Chondrocyte (in vitro differentiated cells): Measurements from ENCODE around the gene MMP25. TPM values are rescaled to one million over a fixed set of nuclear protein-coding genes. Genes with fewer than 3 reads are reported as not detected.
A peak's percentile ranks its signal among the peaks of the same experiment; 100 is the strongest.

Source experiments
- DNase-seq: peaks from one replicate; pipeline ENCODE4 v3.0.0; 2021; ENCODE audit warnings: mixed read lengths, low spot score
- H3K27ac Mint-ChIP-seq: one replicate; pipeline ENCODE4 v1.8.0; 2021; ENCODE audit warnings: mild to moderate bottlenecking, moderate library complexity, mixed read lengths; ENCODE audit not compliant: unreplicated experiment
- H3K27me3 Mint-ChIP-seq: 2 replicates; pipeline ENCODE4 v1.8.0; 2021; ENCODE audit warnings: low read depth, mixed read lengths
- H3K36me3 Mint-ChIP-seq: 2 replicates; pipeline ENCODE4 v1.8.0; 2021; ENCODE audit warnings: low read depth, mixed read lengths
- H3K4me1 Mint-ChIP-seq: 2 replicates; pipeline ENCODE4 v1.8.0; 2021; ENCODE audit warnings: low read depth, mild to moderate bottlenecking, mixed read lengths
- H3K4me3 Mint-ChIP-seq: one replicate; pipeline ENCODE4 v1.8.0; 2021; ENCODE audit warnings: mild to moderate bottlenecking, moderate library complexity, mixed read lengths; ENCODE audit not compliant: unreplicated experiment
- H3K9me3 Mint-ChIP-seq: 2 replicates; pipeline ENCODE4 v1.8.0; 2021; ENCODE audit warnings: low read depth, mixed read lengths
- CTCF ChIP-seq: fragments of 200-600 bp; sonication (generic); IDR thresholded peaks from 2 replicates; pipeline ENCODE4 v1.5.0; 2021; ENCODE audit warnings: antibody characterized with exemption, mild to moderate bottlenecking, moderate library complexity
- total RNA-seq: library from RNA; stranded (reverse); gene quantifications from 3 replicates; pipeline ENCODE4 v1.2.1, GENCODE V29; 2021

MMP25 gene
- total RNA-seq, 1 donor from 2014 or later = not detected

- TF ChIP-seq CTCF = peak; percentile 79
- H3K27me3 Mint-ChIP-seq = peaks cover 7% of the 10 kb centered on the region
- no peaks in the 10 kb centered on the region for H3K9me3 Mint-ChIP-seq
- H3K4me3 Mint-ChIP-seq = no peak overlapping the region
- H3K27ac Mint-ChIP-seq = no peak overlapping the region
- H3K36me3 Mint-ChIP-seq = no peaks in the 10 kb centered on the region
- peaks cover 6% of the 10 kb centered on the region for H3K4me1 Mint-ChIP-seq
- no peak for DNase-seq
Observed at GRCh38 chr16:3101018-3101840, 54.9 kb downstream of the MMP25 start.

DNA sequence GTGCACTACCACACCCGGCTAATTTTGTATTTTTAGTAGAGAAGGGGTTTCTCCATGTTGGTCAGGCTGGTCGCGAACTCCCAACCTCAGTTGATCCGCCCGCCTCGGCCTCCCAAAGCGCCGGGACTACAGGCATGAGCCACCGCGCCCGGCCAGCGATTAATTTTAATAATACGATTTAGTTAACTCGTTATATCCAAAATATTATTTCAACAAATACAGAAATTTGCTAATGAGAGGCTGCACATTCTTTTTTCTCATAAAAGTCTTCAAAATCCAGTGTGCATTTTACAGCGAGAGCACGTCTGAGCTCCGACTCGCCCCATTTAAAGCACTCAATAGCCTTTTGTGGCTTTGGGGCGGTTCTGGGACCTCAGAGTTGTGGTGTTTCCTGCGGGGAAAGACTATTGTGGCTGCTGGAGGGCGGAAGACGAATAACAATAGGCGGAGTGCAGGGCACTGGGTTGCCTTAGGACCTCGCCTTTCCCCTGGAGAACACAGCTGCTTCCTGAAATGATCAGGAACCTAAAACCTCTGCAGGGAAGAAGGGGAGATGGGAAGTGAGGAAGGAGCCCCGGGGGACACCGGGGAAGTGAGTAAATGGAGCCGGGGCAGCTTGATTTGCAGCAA lies 55.6 kb downstream of the MMP25 start:
- H3K9me3 Mint-ChIP-seq = no peaks in the 10 kb centered on the region
- H3K27me3 Mint-ChIP-seq = peaks cover 7% of the 10 kb centered on the region
- H3K36me3 Mint-ChIP-seq = no peaks in the 10 kb centered on the region
- no peak for DNase-seq
- H3K27ac Mint-ChIP-seq = no peak overlapping the region
- peaks cover 8% of the 10 kb centered on the region for H3K4me1 Mint-ChIP-seq
- TF ChIP-seq CTCF = no peak
- H3K4me3 Mint-ChIP-seq = no peak overlapping the region

- no peaks in the 10 kb centered on the region for H3K27me3 Mint-ChIP-seq
- peaks cover 7% of the 10 kb centered on the region for H3K4me1 Mint-ChIP-seq
- H3K27ac Mint-ChIP-seq = no peak overlapping the region
- H3K36me3 Mint-ChIP-seq = no peaks in the 10 kb centered on the region
- peak overlapping the region; percentile 80 for H3K4me3 Mint-ChIP-seq
- no peaks in the 10 kb centered on the region for H3K9me3 Mint-ChIP-seq
- peak; percentile 97 for DNase-seq
- TF ChIP-seq CTCF = no peak
Observed at GRCh38 chr16:3106205-3106928, 60.0 kb downstream of the MMP25 start.

Other genes starting within 250 kb of the MMP25 start
- gene PRSS41, start 248.1 kb upstream of the MMP25 start, total RNA-seq = not detected in 3 replicates
- gene PRSS21, start 229.3 kb upstream of the MMP25 start, total RNA-seq = not detected in 3 replicates
- gene ZG16B, start 216.3 kb upstream of the MMP25 start, total RNA-seq = 2.1 to 2.6 TPM in 2 of 3 replicates, not detected in the other
- gene PRSS22, start 188.4 kb upstream of the MMP25 start, total RNA-seq = not detected in 3 replicates
- 33.4 to 43.1 TPM (median 34.7 TPM) in 3 replicates for gene FLYWCH2, start 163.3 kb upstream of the MMP25 start, total RNA-seq
- 36.1 to 47.1 TPM (median 38.6 TPM) in 3 replicates for gene FLYWCH1, start 134.6 kb upstream of the MMP25 start, total RNA-seq
- not detected in 3 replicates for gene KREMEN2, start 82.3 kb upstream of the MMP25 start, total RNA-seq
- 8.2 to 15.9 TPM (median 9.5 TPM) in 3 replicates for gene PAQR4, start 77.2 kb upstream of the MMP25 start, total RNA-seq
- 6.2 to 23.2 TPM (median 7.2 TPM) in 3 replicates for gene PKMYT1, start 66.1 kb upstream of the MMP25 start, total RNA-seq
- not detected in 3 replicates for gene CLDN9, start 33.6 kb upstream of the MMP25 start, total RNA-seq
- 0.27 to 0.69 TPM in 2 of 3 replicates, not detected in the other for gene CLDN6, start 28.4 kb upstream of the MMP25 start, total RNA-seq
- 156 to 177 TPM (median 165 TPM) in 3 replicates for gene TNFRSF12A, start 26.2 kb upstream of the MMP25 start, total RNA-seq
- gene HCFC1R1, start 22.6 kb upstream of the MMP25 start, total RNA-seq = 74.0 to 101 TPM (median 79.3 TPM) in 3 replicates
- gene THOC6, start 22.5 kb upstream of the MMP25 start, total RNA-seq = 27.4 to 33.4 TPM (median 28.8 TPM) in 3 replicates
- not detected in 3 replicates for gene BICDL2, start 9.6 kb upstream of the MMP25 start, total RNA-seq
- 7.3 to 21.0 TPM (median 17.8 TPM) in 3 replicates for gene IL32, start 19.1 kb downstream of the MMP25 start, total RNA-seq
- gene ZSCAN10, start 52.7 kb downstream of the MMP25 start, total RNA-seq = not detected in 3 replicates
- 12.9 to 13.7 TPM (median 13.2 TPM) in 3 replicates for gene ZNF205, start 66.0 kb downstream of the MMP25 start, total RNA-seq
- gene ZNF213, start 88.5 kb downstream of the MMP25 start, total RNA-seq = 10.6 to 13.0 TPM (median 10.8 TPM) in 3 replicates
- 0.37 to 0.38 TPM in 2 of 3 replicates, not detected in the other for gene OR1F1, start 141.6 kb downstream of the MMP25 start, total RNA-seq
- 6.6 to 7.8 TPM (median 7.6 TPM) in 3 replicates for gene ZNF200, start 188.6 kb downstream of the MMP25 start, total RNA-seq
- not detected in 3 replicates for gene MEFV, start 210.1 kb downstream of the MMP25 start, total RNA-seq
- gene ZNF263, start 236.9 kb downstream of the MMP25 start, total RNA-seq = 22.9 to 28.2 TPM (median 24.6 TPM) in 3 replicates